OCI-LY3 (cell line): ENCODE data around the gene CALD1.

ENCODE experiments used
- CTCF ChIP-seq: fragments of 200-600, 300-600 bp; sonication (generic); IDR thresholded peaks from 2 replicates; pipeline ENCODE4 v1.5.1; 2014; ENCODE audit warnings: antibody characterized with exemption, low read length, low read depth
- EZH2phosphoT487 ChIP-seq: fragments of 200-600 bp; shearing (Covaris generic); IDR thresholded peaks from 2 replicates; pipeline ENCODE4 v1.6.1; 2018; ENCODE audit warnings: antibody characterized with exemption, mixed run types, low read depth

DNA sequence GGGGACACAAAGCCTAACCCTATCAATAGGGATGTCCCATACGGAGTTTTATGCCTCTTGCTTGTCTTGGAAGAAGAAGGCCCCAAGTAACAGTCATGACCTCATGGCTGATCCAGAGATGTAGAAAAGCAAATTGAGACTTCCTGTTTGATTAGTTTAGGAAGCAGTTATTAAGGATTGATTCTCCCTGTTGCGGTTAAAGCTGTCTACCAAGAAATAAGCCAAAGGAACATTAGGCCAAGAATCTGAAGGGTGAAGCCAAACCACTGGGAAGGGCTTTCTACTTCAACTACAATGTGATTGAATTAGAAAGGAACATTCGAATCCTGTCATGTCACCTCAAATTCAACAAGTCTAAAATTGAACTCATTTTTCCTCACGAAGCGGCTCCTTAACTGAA is 146.3 kb downstream of the CALD1 start:
- TF ChIP-seq CTCF: no peak
- TF ChIP-seq EZH2phosphoT487: no peak
